ENCODE results near the gene RCAN2.

Gene RCAN2

GRCh38 chr6:46288835-46289234 is 202.4 kb downstream of the RCAN2 start:
- DNase-seq, result no peak

GRCh38 chr6:46287681-46288080 is 203.6 kb downstream of the RCAN2 start:
- DNase-seq, result no peak

- DNase-seq, result no peak
These were observed 204.2 kb downstream of the RCAN2 start for GRCh38 chr6:46287043-46287442.

GRCh38 chr6:46284475-46284874 is 206.8 kb downstream of the RCAN2 start:
- DNase-seq, result no peak

GRCh38 chr6:46281110-46281509 is 210.1 kb downstream of the RCAN2 start:
- DNase-seq, result no peak

- no peak for DNase-seq
These were observed 211.4 kb downstream of the RCAN2 start for GRCh38 chr6:46279874-46280273.

- DNase-seq, result no peak
These were observed 214.6 kb downstream of the RCAN2 start for GRCh38 chr6:46276576-46277142.

- no peak for DNase-seq
These were observed 216.7 kb downstream of the RCAN2 start for GRCh38 chr6:46274502-46274901.

- no peak for DNase-seq
These were observed 217.3 kb downstream of the RCAN2 start for GRCh38 chr6:46273911-46274310.

GRCh38 chr6:46271728-46272127 is 219.5 kb downstream of the RCAN2 start:
- no peak for DNase-seq

GRCh38 chr6:46271107-46271506 is 220.1 kb downstream of the RCAN2 start:
- DNase-seq, result no peak

- no peak for DNase-seq
These were observed 220.9 kb downstream of the RCAN2 start for GRCh38 chr6:46270336-46270735.

GRCh38 chr6:46269447-46270229 is 221.6 kb downstream of the RCAN2 start:
- DNase-seq, result no peak

- no peak for DNase-seq
These were observed 223.7 kb downstream of the RCAN2 start for GRCh38 chr6:46267515-46267914.

- DNase-seq, result no peak
These were observed 225.9 kb downstream of the RCAN2 start for GRCh38 chr6:46265373-46265772.

GRCh38 chr6:46263707-46264086 is 227.6 kb downstream of the RCAN2 start:
- no peak for DNase-seq

GRCh38 chr6:46262928-46263706 is 228.1 kb downstream of the RCAN2 start:
- no peak for DNase-seq

- DNase-seq, result no peak
These were observed 233.0 kb downstream of the RCAN2 start for GRCh38 chr6:46258249-46258648.

GRCh38 chr6:46255528-46255927 is 235.7 kb downstream of the RCAN2 start:
- no peak for DNase-seq

- DNase-seq, result no peak
These were observed 236.3 kb downstream of the RCAN2 start for GRCh38 chr6:46254946-46255345.

- no peak for DNase-seq
These were observed 236.9 kb downstream of the RCAN2 start for GRCh38 chr6:46254331-46254730.

GRCh38 chr6:46251583-46252339 is 239.5 kb downstream of the RCAN2 start:
- no peak for DNase-seq

GRCh38 chr6:46248143-46248542 is 243.1 kb downstream of the RCAN2 start:
- DNase-seq, result no peak

Measured in activated CD8-positive, alpha-beta memory T cell treated with anti-CD3 and anti-CD28 coated beads for 24 hours (primary cell).